HG03378 (cell line): Measurements from ENCODE around the gene FETUB.
"Not testable (repeated sequence)": the region's sequence is repeated elsewhere in the genome, so short reads cannot be mapped to it uniquely, and the experiment has no call there.

Experiments
- ATAC-seq: cut with Tn5 transposase; IDR thresholded peaks from one replicate; pipeline ENCODE4 v1.9.1; 2021; ENCODE audit warnings: mild to moderate bottlenecking, moderate library complexity; ENCODE audit not compliant: unreplicated experiment

The FETUB gene

DNA sequence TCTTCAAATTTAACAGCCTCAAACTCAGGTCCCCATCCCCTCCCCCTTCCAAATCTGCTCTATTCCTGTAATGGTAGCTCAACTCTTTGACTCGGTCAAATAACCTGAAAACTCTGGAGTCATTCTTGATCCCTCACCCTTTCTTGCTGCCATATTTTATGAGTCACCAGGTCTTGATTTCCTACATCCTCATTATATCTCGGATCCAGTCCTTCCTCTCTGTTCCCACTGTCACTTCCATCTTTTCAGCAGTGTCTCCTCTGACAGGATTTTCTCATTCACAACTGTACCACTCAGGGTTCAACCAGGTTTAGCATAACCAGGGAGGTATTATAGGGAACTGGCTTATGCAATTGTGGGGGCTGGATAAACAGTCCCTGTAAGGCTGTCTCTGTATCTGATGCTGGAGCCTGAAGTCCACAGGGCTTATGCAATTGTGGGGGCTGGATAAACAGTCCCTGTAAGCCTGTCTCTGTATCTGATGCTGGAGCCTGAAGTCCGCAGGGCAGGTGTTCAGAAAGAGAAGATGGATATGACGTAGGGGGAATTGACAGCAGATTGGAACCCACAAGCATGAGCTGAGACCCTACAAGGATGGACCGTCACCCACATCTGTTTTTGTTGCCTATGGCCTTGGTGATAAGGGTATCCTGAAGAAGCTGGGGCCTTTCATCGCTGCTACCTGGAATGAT, 9.1 kb upstream of the FETUB start:
- ATAC-seq: no peak

DNA sequence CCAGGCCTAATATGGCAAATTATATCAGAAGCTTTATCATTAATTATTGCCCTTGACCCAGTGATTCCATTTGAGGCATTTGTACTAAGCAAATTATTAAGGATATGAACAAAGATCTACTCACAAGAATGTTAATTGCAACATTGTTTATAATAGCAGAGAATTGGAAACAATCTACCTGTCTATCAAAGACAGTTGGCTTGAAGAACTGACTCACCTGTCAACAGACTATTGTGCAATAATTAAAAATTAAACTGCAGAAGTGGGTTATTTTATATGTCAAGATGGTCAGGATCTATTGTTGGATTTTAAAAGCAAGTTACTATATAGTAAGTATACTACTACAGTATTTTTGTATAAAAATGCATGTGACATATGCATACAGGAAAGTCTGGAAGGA, 6.7 kb upstream of the FETUB start:
- no peak for ATAC-seq

DNA sequence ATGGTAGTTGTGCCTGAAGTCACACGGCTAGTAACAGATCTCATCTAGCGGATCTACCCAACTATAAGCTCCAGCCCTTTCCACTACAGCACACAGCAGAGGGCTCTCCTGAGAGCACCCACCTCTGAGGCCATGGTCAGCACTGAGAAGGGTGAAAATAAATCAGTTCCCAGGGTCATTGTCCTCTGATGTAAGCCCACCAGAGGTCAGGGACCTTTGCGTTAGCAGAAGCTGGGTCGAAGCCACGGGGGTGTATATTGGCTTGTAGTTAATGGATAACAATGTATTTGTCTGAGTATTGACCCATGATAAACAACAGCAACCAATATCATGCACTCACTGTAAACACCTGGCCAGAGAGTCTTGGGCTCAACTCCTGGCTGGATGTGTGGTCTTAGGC, 6.0 kb upstream of the FETUB start:
- ATAC-seq: not testable (repeated sequence)

DNA sequence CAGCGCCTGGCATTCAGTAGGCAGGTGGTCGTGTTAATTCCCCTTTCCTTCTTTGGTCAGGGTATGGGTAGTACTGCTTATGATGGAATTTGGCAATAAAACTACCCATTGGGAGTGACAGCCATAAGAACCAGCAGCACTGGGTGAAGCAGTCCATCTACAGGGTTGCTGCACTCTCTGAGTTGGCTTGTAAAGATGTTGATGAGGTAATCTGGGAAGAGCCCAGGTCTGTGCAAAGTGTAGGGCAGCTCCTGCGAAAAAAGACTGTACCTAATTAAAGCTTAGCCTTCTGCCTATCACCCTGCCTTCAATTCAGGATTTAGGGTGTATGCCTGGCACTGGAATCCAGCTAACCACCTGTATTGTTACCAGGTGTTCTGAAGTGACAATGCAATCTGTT, 4.7 kb upstream of the FETUB start:
- no peak for ATAC-seq

DNA sequence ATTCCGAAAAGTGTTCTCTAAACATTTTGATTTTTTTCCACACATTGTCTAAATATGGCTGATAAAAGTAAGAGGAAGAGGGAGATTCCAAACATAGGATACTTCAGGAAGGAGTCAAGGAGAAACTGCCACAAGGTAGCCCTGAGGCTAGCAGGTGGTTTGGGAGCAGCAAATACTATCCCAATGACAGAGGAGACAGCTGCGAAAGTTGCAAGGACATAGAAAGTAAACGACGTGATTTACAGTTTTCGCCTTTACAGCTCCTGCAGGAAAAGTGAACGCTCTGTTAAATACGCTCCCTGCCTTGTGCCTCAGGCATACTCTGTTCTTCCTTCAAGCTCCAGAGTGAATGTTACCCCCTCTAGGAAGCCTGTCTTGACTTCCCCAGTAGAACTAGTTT, 3.7 kb upstream of the FETUB start:
- no peak for ATAC-seq

DNA sequence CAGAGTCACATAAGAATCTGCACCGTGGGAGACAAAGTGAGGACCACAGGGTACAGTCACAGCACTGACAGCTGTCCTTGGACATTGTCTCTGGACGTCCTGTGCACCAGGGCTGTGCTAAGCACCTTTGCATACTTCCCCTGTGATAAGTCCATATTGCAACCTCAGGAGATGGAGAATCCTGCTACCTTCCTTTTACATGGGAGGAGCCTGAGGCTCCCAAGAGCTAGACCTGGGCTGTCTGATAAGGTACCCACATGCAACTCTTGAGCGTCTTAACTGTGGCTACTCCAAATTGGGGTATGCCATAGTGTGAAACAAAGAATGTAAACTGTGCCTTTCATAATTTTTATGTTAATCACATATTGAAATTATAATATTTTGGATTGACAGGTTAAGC, 2.5 kb upstream of the FETUB start:
- no peak for ATAC-seq

DNA sequence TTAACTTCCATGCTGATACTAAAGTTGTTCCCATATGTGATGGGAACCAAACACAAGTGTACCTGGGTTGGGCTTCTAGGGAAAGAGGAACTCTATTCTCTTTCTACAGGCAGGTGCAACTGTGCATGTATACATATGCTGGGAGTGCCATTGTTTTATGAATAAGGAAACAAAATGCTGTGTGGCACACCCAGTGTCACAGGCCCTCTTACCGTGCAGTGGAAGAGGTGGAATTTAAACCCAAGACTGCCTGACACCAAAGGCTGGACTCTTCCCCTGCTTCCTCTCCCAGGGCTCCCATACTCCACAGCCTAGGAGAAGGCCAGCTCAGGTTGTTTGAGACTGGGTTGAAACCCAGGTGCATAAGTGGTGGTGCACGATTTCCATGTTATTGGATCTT, 1.9 kb upstream of the FETUB start:
- ATAC-seq: no peak

DNA sequence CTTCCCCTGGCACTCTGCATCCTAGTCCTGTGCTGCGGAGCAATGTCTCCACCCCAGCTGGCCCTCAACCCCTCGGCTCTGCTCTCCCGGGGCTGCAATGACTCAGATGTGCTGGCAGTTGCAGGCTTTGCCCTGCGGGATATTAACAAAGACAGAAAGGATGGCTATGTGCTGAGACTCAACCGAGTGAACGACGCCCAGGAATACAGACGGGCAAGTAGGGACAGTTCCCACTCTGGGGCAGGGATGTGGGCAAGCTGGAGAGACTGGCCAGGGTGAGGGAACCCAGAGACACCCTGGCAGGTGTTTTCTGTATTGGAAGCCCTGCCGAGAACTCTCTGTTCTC, 247 bp downstream of the FETUB start:
- no peak for ATAC-seq

DNA sequence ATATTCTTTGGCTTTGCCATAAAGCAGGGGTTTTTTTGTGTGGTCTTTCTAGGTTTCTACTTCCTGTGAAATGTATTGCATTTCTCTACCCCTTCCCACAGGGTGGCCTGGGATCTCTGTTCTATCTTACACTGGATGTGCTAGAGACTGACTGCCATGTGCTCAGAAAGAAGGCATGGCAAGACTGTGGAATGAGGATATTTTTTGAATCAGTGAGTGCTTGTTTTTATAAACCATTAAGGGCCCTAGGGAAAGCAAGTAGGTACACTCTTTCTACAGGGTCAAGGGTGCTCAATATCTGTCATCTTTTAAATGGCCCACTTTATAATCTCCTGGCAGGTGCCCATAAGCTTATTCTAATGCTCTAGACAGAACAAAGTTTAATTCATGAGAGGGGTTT, 730 bp downstream of the FETUB start:
- no peak for ATAC-seq

DNA sequence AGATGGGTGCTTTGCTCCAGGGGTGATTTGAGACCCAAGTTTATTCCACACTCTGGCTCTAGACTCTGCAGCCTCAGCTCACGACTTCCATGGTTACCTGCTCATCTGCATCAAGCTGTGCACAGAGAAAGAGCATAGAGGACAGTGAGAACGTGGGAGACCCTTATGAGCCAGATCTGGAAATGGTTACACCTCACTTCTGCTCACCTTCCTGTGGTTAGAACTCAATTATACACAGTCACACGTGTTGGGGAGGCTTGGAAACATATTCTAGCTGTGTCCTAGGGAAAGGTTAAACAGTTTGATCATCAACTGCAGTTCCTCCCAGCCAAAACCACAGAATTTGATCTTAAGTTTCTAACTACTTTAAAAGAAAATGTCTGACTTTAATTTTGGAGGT, 1.8 kb downstream of the FETUB start:
- no peak for ATAC-seq

DNA sequence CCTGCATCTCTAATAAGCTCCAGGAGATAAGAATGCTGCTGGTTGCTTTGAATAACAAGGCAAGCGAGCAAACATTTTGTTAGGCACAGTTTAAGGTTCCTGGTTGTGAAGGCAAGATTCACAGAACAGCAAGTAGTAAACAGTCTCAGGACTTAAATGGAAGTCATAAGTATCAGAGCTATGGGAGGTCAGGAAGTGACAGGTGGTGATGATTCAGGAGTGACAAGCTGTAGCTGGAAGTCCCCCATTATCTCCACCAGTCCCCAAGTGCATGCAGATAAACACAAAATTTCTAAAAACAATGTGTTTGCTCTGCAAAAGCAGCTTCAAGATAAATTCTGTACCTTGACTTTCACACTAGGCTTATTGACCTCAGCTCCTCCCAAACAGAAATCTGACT, 3.3 kb downstream of the FETUB start:
- ATAC-seq: no peak

DNA sequence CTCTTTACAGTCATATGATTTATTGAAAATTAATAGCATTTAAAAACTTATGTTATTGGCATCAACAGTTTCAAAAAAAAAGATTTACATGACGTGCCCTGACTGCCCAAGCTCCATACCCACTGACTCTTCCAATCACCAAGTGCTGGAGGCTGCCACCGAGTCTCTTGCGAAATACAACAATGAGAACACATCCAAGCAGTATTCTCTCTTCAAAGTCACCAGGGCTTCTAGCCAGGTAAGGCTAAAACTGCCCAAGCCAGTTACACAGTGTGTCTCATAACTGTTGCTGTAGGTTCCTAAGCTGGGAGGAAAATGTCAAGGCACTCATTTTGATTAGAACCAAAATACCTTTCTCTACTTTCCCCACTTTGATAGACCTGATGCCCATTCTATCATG, 4.5 kb downstream of the FETUB start:
- no peak for ATAC-seq

DNA sequence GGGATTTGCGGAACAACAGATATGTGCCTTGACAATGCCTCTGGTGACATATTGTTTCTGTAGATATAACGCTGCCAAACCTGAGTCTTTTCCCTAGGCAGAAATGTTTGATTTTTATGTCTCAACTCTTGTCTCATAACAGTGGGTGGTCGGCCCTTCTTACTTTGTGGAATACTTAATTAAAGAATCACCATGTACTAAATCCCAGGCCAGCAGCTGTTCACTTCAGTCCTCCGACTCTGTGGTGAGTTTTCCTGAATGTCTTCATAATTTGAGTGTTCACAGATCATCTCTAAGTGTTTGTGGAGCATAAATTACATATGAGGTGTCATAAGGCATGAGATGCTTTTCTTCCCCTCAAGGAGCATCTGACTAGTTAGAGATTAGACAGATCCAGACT, 5.9 kb downstream of the FETUB start:
- ATAC-seq: no peak

DNA sequence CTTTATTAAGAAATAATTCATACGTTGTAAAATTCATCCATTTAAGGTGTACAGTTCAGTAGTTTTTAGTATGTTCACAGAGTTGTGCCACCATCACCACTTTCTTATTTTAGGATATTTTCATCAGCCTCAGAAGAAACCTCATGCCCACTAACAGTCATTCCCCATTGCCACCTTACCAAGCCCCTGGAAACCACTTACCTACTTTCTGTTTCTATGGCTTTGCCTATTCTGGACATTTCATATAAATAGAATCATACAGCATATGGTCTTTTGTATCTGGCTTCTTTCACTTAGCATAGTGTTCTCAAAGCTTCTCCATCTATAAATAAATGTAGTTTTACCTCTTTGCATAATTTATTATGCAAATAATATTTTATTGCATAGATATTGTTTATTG, 6.6 kb downstream of the FETUB start:
- no peak for ATAC-seq

DNA sequence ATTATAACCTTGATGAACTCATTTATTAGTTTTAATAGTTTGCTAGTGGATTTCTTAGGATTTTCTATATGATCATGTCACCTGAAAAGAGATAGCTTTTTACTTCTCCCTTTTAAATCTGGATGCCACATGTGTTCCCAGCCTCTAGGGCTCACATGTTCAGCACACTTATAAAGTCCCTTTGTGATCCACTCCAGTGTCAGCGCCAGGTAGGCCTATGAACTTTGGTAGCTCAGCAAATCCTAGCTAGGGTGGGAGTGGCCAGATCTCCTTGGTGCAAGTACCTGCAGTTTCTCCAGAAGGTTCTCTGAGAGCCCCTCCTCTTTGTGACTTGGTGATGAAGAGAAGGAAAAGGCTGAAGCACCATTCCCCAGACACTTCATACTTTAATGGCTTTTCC, 8.7 kb downstream of the FETUB start:
- no peak for ATAC-seq

DNA sequence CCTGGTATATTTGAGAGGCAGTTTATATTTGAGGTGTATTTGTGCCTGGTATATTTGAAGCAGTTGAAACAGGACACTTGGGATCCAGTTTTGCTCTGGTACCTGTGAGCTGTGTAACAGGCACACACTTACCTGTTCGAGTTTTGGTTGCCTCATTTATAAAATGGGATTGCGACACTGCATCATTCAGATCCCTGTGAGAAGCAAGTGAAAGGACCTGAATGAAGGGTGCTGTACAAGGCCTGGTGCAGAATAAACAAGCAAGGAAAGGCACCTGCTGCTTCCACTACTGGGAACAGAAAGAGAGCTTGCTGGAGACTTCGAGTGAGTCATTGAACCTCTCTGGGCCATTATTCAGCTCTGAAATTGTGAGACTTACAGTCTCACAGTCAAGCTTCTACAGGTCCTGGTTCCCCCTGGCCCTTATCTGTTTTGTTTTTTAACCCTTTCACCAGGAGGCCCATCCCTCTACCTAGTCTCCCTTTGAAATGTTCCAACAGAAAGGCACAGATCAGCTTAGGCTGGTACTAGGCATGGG, 11.5 kb downstream of the FETUB start:
- no peak for ATAC-seq

DNA sequence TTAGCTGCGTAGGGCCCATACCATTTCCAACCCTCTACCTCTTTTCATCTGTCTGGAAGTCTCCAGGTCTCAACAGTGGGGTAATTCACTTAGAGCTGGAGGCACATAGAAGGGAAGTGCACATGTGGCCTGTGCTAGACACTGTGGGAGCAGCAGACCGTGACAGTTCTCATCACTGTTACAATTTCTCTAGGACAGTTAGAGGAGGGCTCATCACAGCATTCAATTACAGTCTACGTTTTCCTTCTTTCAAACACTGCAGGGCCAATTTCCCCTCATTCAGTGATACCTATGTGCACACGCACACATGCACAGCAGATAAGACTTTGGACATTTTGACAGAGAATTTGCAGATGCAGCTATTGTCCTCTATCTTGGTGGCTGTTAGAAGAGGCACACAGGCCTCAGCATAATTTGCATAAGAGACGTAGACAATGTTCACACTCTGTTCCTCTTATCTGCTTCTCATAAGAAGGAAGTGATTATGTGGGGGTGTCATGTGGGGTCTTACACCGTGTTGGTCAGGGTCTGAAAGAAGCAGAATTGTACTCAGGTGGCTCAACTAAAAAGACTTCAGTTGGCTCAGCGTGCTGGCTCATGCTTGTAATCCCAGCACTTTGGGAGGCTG, 13.0 kb downstream of the FETUB start:
- ATAC-seq: peak; percentile 91

DNA sequence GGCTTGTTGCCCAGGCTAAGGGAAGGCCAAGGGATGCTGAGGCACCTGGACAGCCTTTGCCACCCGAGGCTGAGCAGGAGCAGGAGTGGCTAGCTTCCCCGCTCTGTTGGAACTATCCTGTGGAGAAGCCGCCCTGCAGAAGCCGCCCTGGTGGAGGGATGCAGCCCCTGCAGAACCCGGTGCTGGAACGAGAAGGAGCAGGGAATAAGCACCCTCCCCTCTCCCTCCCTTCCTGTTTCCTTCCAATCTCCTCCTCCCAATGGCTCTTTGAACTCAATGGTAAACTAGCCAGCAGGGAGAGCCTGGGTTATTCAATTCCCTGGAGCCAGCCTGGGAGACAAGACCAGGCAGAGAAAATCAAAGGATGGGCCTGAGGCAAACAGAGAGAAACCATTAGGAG, 13.8 kb downstream of the FETUB start:
- no peak for ATAC-seq

DNA sequence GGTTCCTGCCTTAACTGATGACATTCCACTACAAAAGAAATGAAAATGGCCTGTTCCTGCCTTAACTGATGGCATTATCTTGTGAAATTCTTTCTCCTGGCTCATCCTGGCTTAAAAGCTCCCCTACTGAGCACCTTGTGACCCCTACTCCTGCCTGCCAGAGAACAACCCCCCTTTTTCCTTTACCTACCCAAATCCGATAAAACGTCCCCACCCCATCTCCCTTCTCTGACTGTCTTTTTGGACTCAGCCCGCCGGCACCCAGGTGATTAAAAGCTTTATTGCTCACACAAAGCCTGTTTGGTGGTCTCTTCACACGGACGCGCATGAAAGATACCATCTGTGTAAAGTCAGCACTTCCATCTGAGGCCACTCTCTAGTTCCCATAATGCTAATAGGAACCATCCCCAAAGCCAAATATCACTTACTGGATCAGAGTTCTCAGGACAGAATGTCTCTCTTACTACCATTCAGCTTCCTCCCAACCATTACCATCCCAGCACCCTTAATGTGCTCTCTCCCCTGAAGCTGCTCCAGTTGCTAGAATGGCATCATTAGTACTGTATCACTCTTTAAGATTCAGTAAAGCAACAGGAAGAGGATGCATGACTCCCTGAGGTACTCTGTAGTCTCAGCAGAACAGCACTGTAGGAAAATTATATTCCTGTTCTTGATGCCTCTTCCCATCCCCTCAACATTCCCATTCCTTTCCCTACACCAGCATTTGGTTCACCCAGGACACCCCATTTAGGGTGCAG, 23.3 kb downstream of the FETUB start:
- no peak for ATAC-seq

DNA sequence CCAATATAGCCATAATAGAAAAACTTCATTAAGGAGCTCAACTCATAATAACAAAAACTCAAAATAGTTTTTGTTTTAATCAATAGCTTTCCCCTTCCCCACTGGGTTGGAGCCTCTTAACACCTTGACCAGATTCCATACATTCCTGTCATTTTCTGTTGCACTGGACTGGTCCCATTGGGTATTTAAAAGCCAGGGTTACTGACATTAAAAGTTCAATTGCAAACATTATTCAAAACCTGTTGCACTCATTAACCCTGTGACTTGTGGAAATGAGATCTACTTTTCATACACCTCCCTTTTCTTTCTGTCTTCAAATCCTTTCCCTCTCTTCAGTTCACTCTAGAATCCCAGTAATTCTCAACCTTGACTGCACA, 23.9 kb downstream of the FETUB start:
- ATAC-seq: no peak

DNA sequence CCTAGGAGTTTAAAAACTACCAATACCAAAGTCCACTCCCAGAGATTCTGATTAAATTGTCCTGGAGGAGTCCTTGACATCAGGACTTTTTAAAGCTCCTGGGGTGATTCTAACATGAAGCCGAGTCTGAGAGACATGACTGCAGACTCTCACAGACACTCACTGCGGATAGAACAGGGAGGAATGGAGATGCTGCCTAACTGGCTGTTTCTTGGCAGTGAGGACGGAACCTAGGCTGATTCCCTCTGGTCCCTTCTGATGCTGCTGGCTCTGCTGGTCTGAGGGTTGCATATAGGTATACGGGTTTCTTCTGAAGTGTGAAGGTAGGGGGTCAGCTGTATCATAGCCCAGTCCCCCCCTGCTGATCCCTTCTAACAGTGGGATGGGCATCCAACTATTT, 24.3 kb downstream of the FETUB start:
- ATAC-seq: no peak

DNA sequence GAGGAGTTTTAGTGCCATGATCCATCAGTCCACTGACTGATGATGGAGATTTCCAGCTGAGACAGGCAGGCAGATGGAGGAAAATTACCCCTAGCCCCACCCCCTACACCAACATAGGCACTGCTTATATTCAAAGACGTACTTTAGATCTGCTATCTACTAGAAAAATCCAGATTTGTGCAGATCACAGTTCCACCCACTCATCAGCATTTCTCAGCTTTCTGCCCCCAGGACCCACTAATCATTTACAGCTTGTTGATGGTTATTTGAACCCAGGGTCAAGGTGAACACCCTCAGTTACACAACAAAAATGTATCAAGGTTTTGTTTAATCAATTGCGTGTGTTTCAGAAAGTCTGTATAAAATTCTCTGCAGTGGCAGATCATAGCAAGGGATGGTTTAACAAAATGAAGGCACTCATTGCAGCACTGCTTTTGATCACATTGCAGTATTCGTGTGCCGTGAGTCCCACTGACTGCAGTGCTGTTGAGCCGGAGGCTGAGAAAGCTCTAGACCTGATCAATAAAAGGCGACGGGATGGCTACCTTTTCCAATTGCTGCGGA, 25.5 kb downstream of the FETUB start, which contains the start of gene HRG:
TSS of gene HRG (plus strand) at position 390 of the 564 bp plus-strand sequence. CDS start at position 408, 18 bp downstream.
- ATAC-seq: no peak
